ENCODE data around the gene NTSR1.

DNA sequence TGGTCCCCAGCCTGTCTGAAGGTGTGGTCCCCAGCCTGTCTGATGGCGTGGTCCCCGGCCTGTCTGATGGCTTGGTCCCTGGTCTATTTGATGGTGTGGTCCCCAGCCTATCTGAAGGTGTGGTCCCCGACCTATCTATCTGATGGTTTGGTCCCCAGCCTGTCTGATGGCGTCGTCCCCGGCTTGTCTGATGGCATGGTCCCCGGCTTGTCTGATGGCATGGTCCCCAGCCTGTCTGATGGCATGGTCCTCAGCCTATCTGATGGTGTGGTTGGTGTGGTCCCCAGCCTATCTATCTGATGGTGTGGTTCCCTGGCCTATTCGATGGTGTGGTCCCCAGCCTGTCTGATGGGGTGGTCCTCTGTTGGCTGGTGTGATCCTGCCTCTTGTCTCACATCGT is 69.4 kb downstream of the NTSR1 start:
- TF ChIP-seq, protein P1, sequence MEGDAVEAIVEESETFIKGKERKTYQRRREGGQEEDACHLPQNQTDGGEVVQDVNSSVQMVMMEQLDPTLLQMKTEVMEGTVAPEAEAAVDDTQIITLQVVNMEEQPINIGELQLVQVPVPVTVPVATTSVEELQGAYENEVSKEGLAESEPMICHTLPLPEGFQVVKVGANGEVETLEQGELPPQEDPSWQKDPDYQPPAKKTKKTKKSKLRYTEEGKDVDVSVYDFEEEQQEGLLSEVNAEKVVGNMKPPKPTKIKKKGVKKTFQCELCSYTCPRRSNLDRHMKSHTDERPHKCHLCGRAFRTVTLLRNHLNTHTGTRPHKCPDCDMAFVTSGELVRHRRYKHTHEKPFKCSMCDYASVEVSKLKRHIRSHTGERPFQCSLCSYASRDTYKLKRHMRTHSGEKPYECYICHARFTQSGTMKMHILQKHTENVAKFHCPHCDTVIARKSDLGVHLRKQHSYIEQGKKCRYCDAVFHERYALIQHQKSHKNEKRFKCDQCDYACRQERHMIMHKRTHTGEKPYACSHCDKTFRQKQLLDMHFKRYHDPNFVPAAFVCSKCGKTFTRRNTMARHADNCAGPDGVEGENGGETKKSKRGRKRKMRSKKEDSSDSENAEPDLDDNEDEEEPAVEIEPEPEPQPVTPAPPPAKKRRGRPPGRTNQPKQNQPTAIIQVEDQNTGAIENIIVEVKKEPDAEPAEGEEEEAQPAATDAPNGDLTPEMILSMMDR (IDR thresholded peaks at IDR 0.05): no peak
- no peak for TF ChIP-seq POLR2A (IDR thresholded peaks at IDR 0.05)

Measured in testis (tissue), 2 donors.